Suprapubic skin (tissue), 4 donors: Measurements from ENCODE around the gene EPS8.

ENCODE experiments used
- POLR2A ChIP-seq, 2 donors: fragments of 450-650 bp; IDR thresholded peaks; one replicate each; pipeline ENCODE4 v1.6.1; 2017; ENCODE audit warnings: antibody characterized with exemption in 2 of 2, mild to moderate bottlenecking in 2 of 2, moderate library complexity in 2 of 2
- POLR2AphosphoS5 ChIP-seq, 3 donors: sonication (generic); formaldehyde crosslinking; IDR thresholded peaks; one replicate each; pipeline ENCODE4 v1.6.1; 2017; ENCODE audit warnings: antibody characterized with exemption in 3 of 3
- TF ChIP-seq, protein P1 (sequence below), 2 donors: fragments of 200-600 bp in 1 of 2; fragments of 450-650 bp in 1 of 2; sonication (generic) in 1 of 2; IDR thresholded peaks; one replicate each; pipeline ENCODE4 v1.5.1; 2016 to 2019; ENCODE audit warnings: antibody characterized with exemption in 2 of 2, mild to moderate bottlenecking in 1 of 2, moderate library complexity in 1 of 2

DNA sequence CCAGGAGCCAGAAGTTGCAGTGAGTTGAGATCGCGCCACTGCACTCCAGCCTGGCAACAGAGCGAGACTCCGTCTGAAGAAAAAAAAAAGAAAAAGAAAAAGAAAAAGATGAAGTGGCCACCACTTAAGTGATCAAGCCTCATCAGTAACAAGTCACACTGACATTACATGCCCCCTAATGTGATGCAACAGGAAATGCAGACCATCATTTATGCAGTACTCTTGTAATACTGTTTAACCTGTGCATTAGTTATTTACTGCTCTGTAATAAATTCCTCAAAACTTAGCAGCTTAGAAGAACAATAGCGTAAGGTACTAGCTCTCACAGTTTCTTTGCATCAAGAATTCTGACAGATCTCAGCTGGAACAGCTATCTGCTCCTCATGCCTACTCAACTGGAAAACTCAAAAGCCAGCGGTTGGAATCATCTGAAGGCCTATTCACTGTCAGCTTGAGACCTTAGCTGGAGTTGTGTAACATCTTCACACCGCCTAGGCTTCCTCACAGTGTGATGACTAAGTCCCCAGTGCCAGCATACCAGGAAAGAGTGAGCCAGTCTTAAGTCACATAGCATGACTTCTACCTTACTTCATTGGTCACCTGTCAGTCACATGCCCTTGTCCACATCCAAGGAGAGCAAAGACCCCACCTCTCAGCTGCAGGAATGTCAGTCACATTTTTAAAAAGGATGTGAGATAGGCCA is 31.5 kb downstream of the EPS8 start:
- TF ChIP-seq, protein P1, sequence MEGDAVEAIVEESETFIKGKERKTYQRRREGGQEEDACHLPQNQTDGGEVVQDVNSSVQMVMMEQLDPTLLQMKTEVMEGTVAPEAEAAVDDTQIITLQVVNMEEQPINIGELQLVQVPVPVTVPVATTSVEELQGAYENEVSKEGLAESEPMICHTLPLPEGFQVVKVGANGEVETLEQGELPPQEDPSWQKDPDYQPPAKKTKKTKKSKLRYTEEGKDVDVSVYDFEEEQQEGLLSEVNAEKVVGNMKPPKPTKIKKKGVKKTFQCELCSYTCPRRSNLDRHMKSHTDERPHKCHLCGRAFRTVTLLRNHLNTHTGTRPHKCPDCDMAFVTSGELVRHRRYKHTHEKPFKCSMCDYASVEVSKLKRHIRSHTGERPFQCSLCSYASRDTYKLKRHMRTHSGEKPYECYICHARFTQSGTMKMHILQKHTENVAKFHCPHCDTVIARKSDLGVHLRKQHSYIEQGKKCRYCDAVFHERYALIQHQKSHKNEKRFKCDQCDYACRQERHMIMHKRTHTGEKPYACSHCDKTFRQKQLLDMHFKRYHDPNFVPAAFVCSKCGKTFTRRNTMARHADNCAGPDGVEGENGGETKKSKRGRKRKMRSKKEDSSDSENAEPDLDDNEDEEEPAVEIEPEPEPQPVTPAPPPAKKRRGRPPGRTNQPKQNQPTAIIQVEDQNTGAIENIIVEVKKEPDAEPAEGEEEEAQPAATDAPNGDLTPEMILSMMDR (IDR thresholded peaks at IDR 0.05) = no peak
- TF ChIP-seq POLR2A (IDR thresholded peaks at IDR 0.05) (no peak), POLR2AphosphoS5 (IDR thresholded peaks at IDR 0.05) (no peak)
